Vagina (tissue), 2 donors: ENCODE measurements around the gene RLBP1.

Experiments
- POLR2A ChIP-seq, 2 donors: fragments of 450-650 bp; IDR thresholded peaks; one replicate each; pipeline ENCODE4 v1.6.1; 2017; ENCODE audit warnings: antibody characterized with exemption in 2 of 2, mild to moderate bottlenecking in 2 of 2, moderate library complexity in 2 of 2
- TF ChIP-seq, protein P1 (sequence below), 3 experiments: fragments of 450-650 bp in 2 of 3; fragments of 200-600 bp in 1 of 3; sonication (generic) in 1 of 3; IDR thresholded peaks; one replicate each; pipeline ENCODE4 v1.5.1; 2017 to 2019; ENCODE audit warnings: antibody characterized with exemption in 3 of 3, mild to moderate bottlenecking in 2 of 3, moderate library complexity in 2 of 3

DNA sequence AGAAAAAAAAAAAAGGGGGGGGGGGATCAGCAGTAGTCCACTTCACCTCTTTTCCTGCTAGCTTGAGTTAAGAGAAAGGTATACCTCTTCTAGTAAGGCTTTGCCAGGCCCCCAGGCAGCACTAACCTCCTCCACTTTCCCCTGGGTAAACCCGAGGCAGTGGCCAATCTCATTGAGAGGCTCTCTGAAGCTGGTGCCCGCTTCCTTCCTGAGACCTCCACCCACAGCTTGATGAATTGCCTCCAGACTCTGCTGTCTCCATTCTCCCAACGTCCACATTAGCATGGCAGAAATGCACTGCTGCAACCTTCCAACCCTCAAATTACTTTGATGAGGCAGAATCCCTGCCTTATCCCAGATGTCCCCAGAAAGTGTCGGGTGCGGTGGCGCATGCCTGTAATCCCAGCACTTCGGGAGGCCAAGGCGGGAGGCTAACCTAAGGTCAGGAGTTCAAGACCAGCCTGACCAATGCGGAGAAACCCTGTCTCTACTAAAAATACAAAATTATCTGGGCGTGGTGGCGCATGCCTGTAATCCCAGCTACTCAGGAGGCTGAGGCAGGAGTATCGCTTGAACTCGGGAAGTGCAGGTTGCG is 15.3 kb downstream of the RLBP1 start:
- TF ChIP-seq, protein P1, sequence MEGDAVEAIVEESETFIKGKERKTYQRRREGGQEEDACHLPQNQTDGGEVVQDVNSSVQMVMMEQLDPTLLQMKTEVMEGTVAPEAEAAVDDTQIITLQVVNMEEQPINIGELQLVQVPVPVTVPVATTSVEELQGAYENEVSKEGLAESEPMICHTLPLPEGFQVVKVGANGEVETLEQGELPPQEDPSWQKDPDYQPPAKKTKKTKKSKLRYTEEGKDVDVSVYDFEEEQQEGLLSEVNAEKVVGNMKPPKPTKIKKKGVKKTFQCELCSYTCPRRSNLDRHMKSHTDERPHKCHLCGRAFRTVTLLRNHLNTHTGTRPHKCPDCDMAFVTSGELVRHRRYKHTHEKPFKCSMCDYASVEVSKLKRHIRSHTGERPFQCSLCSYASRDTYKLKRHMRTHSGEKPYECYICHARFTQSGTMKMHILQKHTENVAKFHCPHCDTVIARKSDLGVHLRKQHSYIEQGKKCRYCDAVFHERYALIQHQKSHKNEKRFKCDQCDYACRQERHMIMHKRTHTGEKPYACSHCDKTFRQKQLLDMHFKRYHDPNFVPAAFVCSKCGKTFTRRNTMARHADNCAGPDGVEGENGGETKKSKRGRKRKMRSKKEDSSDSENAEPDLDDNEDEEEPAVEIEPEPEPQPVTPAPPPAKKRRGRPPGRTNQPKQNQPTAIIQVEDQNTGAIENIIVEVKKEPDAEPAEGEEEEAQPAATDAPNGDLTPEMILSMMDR (IDR thresholded peaks at IDR 0.05): no peak
- no peak for TF ChIP-seq POLR2A (IDR thresholded peaks at IDR 0.05)
